ENCODE results near the gene CTU2.

CTU2 gene

DNA sequence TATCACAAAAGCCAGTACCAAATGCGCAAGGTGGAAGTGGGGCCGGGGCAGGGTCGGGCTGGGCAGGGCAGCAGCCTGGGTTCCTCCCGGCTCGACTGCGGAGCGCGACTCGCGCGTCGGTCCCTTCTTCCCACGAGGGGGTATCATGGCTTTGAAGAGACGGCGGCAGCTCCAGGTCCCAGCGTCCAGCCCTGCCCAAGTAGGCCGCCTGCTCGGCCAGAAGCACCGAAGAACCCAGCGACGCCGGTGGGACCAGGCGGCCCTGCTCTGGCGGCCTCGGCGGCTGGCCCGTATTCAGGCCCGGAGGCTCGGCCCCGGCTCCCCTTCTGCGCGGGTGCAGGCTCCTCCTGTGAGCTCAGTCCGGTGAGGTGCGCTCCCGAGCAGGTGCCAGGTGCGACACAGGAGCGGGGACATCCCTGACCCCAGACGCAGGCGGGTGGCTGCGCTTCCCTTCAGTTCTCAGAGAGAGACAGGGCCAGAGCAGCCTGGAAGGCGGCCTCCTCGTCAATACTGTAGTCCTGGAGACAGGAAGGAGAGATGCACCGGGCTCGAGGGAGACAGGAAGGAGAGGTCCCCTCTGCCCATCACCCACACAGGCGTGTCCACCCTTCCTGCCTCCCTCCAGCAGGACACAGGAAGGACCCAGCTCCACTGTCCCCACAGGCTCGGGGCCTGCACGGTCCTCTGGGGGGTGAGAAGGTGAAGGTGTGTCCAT, 9.0 kb upstream of the CTU2 start:
- DNase-seq (ENCODE audit: low read depth): no peak

DNA sequence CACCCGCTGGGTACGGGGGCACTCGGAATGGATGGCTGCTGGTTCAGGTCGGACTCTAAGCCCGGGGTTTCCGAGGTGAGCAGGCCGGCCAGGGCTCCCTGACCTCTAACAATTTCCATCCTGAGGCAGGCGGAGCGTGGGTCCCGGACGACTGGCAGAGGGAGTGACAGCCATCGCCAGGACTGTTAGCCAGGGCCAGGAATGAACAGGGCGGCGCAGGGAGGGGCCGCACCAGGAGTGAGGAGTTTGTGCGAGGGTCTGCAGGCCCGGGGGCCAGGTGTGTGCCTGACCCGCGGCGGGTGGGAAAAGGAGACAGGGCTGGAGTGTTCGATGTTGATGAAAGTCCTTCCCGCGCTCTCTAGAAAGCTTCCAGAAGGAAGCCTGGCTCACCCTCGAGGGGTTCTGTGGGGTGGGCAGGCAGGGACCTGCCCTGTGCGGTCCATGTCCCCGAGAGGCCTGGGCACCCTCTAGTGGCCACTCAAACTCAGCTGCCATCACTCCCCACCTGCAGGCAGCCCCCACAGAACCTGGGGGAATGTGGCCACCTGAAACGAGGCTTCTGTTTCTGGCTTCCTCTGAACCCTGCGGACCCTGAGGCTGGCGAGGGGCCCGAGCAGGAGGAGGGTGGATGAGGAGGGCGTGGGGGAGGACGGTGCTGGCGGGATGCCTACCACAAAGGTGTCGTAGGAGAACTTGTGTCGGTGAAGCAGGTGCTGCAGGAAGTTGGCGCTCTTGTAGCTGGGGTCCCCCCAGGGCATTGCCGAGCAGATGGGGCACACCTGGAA, 8.3 kb upstream of the CTU2 start:
- DNase-seq (ENCODE audit: low read depth): no peak

DNA sequence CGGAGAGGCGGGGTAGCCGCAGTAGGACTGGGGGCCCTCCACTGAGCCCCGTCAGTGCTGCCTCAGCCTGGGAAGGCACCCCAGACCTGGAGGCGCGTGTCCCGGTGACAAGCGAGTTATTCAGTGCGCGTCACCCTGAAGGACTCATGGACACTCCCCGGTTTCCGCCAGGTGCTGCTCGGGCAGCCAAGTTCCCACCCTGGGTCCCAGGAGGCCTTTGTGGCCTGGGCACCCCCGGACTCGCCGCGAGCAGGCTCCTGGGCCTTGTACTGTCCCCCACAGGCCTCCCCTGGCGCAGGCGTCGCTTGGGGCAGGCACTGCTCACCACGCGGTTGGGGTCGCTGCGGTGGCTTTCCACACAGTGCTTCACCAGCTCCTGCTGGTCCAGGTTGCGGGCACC, 7.7 kb upstream of the CTU2 start:
- DNase-seq (ENCODE audit: low read depth): no peak

- DNase-seq (ENCODE audit: low read depth): no peak
Observed at GRCh38 chr16:88699180-88699579, 7.1 kb upstream of the CTU2 start.

DNA sequence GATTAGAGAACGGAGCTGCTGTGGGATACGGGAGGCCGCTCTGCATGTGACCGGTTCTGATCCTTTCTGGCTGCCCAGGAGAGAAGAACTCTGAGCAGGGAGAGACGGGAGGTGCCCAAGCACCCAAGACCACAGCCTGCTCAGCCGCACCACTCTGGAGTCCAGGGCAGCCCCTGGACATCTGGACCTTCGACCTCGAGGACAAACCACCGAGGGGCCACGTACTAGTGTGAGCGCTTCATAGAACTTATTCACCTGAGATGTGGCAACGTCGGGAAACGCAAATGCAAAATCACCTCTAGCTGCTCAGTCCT, 6.0 kb upstream of the CTU2 start:
- no peak for DNase-seq (ENCODE audit: low read depth)

DNA sequence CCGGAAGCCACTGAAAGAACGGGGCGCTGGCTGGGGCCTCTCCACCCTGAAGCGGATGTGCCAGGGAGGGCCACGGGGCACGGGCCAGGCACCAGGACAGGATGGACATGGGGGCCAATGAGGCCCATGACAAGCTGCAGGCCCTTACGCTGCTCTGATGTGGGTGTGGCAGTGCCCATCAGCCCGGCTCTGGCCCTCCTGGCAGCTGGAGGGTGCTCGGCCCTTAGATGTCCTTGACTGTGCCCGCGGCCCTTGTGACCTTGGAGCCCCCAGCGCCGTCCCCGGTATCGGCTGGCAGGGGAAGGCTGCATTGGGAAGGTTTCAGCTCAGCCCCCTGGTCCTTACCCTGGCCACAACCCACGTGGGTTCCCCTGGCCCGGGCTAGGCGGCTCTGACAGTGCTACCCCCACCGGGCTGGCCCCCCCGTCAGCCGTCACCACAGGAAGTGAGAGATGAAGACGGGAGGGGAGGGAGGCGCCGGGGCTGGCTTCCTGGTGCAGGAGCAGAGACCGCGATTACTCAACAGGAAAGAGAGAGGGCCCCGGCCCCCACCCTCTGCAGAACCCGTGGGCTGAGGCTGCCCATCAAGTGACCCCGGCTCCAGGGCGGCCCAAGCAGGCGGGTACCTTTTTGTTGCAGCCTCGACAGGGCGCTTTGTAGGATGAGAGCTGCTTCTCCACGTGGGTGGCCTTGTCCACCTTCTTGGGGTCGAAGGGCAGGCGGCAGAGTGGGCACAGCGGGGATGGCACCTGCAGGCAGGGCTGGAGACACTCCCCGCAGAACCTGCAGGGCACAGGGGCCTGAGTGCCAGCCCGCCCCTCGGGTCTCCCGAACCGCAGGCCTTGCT, 5.4 kb upstream of the CTU2 start:
- no peak for DNase-seq (ENCODE audit: low read depth)

GRCh38 chr16:88701581-88702370, 4.5 kb upstream of the CTU2 start:
- DNase-seq (ENCODE audit: low read depth): no peak

GRCh38 chr16:88702371-88703210, 3.7 kb upstream of the CTU2 start:
- DNase-seq (ENCODE audit: low read depth): no peak

DNA sequence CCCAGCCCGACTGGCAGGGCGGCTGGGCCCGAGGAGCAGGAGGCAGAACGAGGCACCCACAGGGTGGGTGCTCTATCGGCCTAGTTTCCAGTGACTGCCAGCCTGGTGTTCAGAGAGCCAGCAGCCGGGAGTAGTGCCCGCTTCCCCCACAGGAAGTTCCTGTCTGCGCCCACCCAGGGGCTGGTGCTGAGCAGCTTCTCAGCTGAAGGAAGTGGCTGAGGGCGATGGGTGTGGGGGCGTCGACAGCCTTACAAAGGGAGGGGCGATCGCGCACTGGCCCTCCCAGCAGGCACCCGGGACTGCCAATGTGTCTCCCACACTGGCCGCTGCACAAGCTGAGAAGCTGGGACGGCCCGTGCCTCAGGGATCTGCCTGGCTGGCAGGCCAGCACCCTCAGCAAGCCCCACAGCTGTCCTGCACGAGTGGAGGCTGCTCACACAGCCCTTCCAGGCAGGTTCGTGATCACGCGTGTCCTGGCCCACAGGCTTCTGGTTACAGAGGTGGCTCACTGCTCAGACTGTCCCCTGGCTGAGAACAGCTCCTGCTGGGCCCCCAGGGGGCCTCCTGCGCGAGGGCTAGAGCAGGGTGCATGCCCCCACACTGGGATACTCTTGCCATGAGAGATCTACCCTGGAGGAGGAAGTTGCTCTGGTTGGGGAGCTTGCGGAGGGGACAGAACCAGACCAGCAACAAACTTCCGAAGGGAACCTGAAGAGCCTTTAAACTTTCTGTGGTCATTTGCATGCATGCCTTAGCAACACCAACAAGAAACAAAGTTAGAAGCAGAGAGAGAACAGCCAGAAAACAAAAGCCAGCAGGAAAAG, 2.6 kb upstream of the CTU2 start:
- no peak for DNase-seq (ENCODE audit: low read depth)

- no peak for DNase-seq (ENCODE audit: low read depth)
Observed at GRCh38 chr16:88705076-88705684, 1.1 kb upstream of the CTU2 start.

- DNase-seq (ENCODE audit: low read depth): no peak
Observed at GRCh38 chr16:88705801-88706228, 488 bp upstream of the CTU2 start.

GRCh38 chr16:88706965-88707826, 893 bp downstream of the CTU2 start:
- no peak for DNase-seq (ENCODE audit: low read depth)

DNA sequence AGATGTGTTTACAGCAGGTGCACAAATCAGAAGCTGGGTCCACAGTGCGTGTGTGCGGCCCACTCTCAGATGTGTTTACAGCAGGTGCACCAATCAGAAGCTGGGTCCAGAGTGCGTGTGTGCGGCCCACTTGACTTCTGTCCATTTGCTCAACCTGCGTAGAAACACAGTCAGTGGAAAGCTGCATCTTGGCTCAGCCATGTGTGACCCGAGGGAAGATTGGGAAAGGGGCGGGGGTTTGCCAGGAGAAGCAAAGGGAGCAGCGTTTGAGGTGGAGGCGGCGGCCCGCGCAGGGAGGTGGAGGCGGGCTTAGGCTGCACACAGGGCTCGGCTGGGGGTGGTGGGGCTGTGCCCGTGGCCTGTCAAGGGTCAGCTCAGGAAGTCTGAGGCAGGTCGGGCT, 4.3 kb downstream of the CTU2 start:
- DNase-seq (ENCODE audit: low read depth): no peak

- DNase-seq (ENCODE audit: low read depth): no peak
Observed at GRCh38 chr16:88711750-88712340, 5.5 kb downstream of the CTU2 start.

- no peak for DNase-seq (ENCODE audit: low read depth)
Observed at GRCh38 chr16:88712362-88712979, 6.2 kb downstream of the CTU2 start.

DNA sequence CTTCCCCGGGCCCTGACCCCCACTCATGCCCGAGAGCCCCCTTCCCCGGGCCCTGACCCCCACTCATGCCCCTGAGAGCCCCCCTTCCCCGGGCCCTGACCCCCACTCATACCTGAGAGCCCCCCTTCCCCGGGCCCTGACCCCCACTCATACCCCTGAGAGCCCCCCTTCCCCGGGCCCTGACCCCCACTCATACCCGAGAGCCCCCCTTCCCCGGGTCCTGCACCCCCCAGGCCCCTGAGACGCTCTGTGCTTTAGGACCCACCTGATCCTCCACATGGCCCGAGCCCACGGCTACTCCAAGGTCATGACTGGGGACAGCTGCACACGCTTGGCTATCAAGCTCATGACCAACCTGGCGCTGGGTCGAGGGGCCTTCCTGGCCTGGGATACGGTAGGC, 6.8 kb downstream of the CTU2 start:
- no peak for DNase-seq (ENCODE audit: low read depth)

DNA sequence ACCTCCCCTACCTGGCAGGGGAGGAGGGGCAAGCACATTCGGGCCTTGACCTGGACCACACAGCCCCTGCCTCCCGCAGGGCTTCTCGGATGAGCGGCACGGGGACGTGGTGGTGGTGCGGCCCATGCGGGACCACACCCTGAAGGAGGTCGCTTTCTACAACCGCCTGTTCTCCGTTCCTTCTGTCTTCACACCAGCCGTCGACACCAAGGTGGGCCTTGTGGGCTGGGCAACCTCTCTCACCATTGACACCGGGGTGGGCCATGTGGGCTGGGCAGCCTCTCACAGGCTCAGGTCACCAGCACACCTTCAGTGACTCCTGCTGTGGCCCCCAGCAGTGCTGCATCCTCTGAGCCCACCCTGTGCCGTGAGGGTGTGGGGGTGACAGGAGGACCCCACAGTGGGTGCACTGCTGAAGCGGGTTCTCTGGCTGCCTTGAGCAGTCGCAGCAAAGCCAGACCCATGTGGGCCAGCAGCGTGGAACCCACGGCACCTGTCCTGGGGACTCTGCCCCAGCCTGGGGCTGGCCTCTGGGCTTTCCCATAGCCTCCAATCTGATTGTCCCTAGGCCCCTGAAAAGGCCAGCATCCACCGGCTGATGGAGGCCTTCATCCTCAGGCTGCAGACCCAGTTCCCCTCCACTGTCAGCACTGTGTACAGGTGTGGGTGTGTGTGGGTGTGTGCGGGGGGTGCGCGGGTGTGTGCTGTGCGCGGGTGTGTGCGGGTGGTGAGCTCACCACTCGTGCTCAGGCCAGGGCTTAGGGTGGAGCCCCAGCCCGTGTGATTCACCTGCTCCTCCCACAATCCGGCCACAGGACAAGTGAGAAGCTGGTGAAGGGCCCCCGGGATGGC, 7.5 kb downstream of the CTU2 start:
- no peak for DNase-seq (ENCODE audit: low read depth)
